ENCODE measurements around the gene LPCAT1.
A peak's percentile ranks its signal among the peaks of the same experiment; 100 is the strongest.

Gene LPCAT1

DNA sequence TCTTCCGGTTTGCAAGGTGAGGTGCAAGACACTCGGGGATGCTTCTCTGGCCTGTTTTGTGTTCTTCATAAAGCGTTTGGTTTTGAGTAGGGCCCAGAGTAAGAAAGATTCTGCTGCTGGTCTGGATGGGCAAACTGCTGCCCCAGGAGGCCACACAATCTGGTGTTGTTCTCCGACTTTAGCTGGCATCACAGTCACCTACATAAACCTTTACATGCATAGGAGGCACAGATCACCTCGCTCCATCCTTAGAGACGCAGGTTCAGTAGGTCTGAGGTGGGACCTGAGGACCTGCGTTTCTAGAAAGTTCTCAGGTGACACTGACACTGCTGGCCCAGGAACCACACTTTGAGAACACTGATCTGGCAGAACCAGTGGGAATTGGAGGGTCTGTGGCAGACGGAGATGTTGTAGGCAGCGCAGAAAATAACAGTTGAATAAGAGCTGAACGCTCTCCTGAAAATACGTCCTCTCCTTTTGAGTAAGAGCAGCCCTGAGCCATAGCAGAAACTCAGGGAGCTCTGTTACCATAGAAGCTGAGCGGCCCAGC is 74.6 kb downstream of the LPCAT1 start:
- TF ChIP-seq POLR2A (IDR thresholded peaks at IDR 0.05; ENCODE audit: low read length) (no peak), GATA1 (IDR thresholded peaks at IDR 0.05; ENCODE audit: low read depth, low read length) (no peak)
- no peak for DNase-seq

GRCh38 chr5:1448511-1449011 is 75.2 kb downstream of the LPCAT1 start:
- TF ChIP-seq GATA1 (IDR thresholded peaks at IDR 0.05; ENCODE audit: low read depth, low read length), result no peak
- TF ChIP-seq POLR2A (IDR thresholded peaks at IDR 0.05; ENCODE audit: low read length), result no peak
- no peak for DNase-seq

- TF ChIP-seq POLR2A (IDR thresholded peaks at IDR 0.05; ENCODE audit: low read length) (no peak), GATA1 (IDR thresholded peaks at IDR 0.05; ENCODE audit: low read depth, low read length) (no peak)
- DNase-seq, result no peak
Observed at GRCh38 chr5:1447671-1448361, 75.9 kb downstream of the LPCAT1 start.

DNA sequence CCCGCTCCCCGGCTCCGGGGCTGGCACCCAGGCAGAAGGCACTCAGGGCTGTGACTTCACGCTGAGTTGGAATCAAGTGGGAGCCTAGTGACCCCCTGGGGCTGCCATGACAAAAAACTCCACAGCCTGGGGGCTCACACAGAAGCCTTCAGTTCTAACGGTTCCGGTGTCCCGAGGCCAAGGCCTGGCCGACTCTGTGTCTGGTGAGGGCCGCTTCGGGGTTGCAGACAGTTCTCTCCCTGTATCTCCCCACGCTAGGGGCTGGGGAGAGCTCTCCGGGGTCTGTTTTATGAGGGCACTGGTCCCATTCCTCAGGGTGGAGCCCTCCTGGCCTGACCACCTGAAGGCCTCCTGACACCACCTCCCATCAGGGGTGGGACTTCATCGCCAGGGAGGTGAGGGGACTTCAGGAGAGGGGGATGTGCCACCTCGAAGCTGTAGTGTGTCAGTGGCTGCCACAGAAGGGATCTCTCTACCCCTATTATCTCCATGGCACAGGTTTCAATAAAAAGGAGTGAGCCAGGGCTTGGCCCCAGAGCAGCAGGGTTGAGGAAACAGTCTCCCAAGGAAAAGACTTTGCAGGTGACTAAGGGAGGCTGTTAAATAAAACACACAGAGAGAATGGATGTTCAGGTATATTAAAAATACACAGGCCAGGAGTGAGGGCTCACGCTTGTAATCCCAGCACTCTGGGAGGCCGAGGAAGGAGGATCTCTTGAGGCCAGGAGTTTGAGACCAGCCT is 77.0 kb downstream of the LPCAT1 start:
- TF ChIP-seq GATA1 (IDR thresholded peaks at IDR 0.05; ENCODE audit: low read depth, low read length) (no peak), POLR2A (IDR thresholded peaks at IDR 0.05; ENCODE audit: low read length) (no peak)
- no peak for DNase-seq

DNA sequence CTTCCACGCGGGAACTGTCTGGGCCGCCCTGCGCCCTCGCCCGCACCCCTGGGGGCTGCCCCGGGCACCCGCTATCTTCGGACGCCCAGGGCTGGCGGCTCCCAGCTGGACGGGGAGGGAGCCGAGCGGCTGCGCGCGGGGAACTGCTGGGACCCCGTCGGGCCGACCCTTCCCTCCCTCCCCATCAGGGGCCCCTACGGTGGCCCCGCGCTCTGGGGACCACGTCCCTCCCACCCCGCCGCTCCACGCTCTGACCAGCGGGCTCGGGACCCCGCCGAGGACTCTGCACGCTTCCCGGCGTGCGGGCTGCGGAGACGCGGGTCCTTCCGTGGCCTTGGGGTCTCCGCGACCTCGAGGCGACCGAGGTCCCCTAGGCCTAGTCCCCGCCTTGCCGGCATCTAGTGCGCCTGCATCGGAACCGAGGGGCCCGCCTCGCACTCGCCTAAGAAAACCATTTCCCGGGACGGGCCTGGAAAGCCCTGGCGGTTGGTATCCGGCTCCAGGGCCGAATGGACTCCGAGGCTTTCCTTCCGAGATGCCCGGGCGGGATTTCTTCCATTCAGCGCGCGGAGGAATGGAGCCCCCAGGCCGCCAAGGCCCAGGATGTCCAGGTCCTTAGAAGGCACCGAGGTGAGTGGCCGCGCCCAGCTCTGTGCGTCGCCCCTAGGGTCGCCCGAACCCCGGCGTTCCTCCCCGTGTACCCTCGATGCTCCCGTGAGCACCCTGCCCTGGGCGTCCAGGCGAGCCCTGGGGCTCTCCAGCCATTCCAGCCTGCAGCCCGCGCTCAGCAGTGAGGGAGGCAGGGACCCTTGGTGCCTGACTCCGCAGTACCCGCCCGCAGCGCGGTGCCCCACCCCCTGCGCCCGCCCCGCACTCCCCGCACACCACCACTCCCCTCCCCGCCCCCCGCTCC is 77.8 kb downstream of the LPCAT1 start:
- TF ChIP-seq GATA1 (IDR thresholded peaks at IDR 0.05; ENCODE audit: low read depth, low read length) (no peak), POLR2A (IDR thresholded peaks at IDR 0.05; ENCODE audit: low read length) (no peak)
- DNase-seq, result no peak

- TF ChIP-seq POLR2A (IDR thresholded peaks at IDR 0.05; ENCODE audit: low read length) (no peak), GATA1 (IDR thresholded peaks at IDR 0.05; ENCODE audit: low read depth, low read length) (no peak)
- peak; percentile 20 to 30 for DNase-seq
Observed at GRCh38 chr5:1445313-1445688, 78.5 kb downstream of the LPCAT1 start, which contains the start of gene SLC6A3. Gene SLC6A3, minus strand, starts transcription at chr5:1445440. Its CDS starts 2,243 bp downstream, at chr5:1443197.

DNA sequence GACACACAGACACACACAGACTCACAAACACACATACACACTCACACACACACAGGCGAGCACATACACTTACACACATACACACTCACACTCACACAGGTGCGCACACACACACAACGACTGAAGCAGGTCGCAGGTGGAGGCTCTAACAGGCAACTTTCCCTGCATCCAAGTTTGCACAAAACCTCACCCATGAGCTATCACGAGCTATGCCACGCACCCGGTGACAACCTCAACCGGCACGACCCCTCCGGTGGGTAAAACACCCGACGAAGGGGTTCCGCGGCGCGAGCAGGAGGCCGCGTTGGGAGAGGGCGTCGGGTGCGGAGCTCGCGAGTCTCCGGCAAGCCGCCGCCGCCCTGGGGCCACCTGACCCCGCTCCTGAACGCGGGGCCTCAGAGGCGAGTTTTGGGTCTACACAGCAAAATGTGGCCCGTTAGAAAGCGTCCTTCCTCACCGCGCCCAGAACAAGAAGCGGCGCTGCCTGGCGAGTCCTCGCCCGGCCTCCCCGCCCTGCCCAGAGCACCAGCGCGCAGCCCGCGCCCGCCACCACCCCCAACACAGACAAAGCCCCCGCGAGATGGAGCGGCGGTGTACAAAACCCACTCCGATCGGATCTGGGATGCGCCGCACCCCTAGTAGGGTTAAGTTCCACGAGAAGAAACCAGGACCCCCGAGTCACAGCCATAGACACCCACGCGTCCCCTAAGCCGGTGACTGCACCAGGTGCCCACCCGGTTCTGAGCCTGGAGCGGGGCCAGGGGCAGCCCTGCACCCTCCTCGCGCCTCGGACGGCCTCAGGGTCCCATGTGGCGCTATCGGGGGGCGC is 79.2 kb downstream of the LPCAT1 start:
- TF ChIP-seq GATA1 (IDR thresholded peaks at IDR 0.05; ENCODE audit: low read depth, low read length), result no peak
- TF ChIP-seq POLR2A (IDR thresholded peaks at IDR 0.05; ENCODE audit: low read length), result no peak
- DNase-seq, result no peak

GRCh38 chr5:1443991-1444360 is 79.8 kb downstream of the LPCAT1 start:
- no peak for DNase-seq
- TF ChIP-seq POLR2A (IDR thresholded peaks at IDR 0.05; ENCODE audit: low read length), result no peak
- TF ChIP-seq GATA1 (IDR thresholded peaks at IDR 0.05; ENCODE audit: low read depth, low read length), result no peak

GRCh38 chr5:1443171-1443570 is 80.6 kb downstream of the LPCAT1 start:
- TF ChIP-seq POLR2A (IDR thresholded peaks at IDR 0.05; ENCODE audit: low read length) (no peak), GATA1 (IDR thresholded peaks at IDR 0.05; ENCODE audit: low read depth, low read length) (no peak)
- no peak for DNase-seq

- TF ChIP-seq POLR2A (IDR thresholded peaks at IDR 0.05; ENCODE audit: low read length) (no peak), GATA1 (IDR thresholded peaks at IDR 0.05; ENCODE audit: low read depth, low read length) (no peak)
Observed at GRCh38 chr5:1442222-1443145, 81.3 kb downstream of the LPCAT1 start.

DNA sequence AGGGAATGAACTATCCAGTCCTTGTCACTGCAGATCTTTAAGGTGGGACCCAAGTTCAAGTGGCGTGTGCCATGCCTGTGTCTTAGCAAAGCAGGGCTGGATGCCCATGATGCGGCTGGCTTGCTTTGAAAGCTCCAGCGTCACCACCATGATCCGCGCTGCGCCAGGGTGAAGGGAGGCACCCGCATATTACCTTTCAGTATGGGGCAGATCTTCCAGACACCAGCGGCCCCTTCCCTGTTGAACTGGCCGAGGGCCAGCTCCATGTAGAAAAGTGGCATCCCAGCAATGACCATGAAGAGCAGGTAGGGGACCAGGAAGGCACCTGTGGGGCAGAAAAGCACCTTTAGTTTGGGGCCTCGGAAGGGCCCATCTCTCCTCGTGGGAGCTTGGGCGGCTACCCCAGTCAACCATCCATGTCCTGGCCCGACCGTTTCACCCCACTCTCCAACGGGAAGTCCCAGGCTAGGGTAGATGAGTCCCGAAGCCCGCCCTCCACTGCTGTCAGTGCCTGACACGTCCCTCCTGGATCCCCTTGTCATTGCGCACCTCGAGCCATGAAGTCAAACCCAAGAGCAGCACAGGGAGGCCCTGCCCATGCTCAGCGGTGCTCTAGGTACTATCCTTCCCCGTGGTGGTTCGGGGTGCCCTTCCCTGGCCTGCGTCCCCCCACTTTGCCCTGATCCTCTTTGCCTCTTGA is 82.4 kb downstream of the LPCAT1 start:
- DNase-seq, result no peak
- TF ChIP-seq GATA1 (IDR thresholded peaks at IDR 0.05; ENCODE audit: low read depth, low read length), result no peak

More at GRCh38 chr5:1442222-1443145, 81.3 kb downstream of the LPCAT1 start:
- DNase-seq, result no peak
